ENCODE measurements around the gene USP24. TPM values are rescaled to one million over a fixed set of nuclear protein-coding genes. Genes with fewer than 3 reads are reported as not detected.

USP24 gene
- total RNA-seq, 2 donors from 2014 or later: 29.0 to 36.2 TPM

DNA sequence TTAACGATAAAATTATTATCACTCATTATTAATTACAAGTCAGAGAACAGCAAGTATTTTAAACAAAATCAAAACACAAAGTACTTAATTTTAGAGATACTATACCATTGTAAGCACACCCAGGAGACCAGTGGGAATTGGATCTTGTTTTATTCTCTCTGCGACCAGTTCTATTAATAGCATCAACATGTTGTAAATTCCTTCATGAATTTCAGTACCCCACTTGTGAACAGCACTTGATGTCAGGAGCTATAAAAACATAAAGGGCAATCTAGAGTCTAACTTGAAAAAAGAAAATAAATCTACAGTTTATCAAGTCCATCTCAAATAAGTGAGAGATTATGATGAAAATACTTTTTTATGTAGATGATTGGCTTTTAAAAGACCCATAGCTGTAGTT lies 42.9 kb downstream of the USP24 start:
- peaks cover 0 to 10% of the 10 kb centered on the region in 2 donors for H3K4me1 ChIP-seq
- DNase-seq (ENCODE audit: low spot score): no peak
- TF ChIP-seq, protein P1, sequence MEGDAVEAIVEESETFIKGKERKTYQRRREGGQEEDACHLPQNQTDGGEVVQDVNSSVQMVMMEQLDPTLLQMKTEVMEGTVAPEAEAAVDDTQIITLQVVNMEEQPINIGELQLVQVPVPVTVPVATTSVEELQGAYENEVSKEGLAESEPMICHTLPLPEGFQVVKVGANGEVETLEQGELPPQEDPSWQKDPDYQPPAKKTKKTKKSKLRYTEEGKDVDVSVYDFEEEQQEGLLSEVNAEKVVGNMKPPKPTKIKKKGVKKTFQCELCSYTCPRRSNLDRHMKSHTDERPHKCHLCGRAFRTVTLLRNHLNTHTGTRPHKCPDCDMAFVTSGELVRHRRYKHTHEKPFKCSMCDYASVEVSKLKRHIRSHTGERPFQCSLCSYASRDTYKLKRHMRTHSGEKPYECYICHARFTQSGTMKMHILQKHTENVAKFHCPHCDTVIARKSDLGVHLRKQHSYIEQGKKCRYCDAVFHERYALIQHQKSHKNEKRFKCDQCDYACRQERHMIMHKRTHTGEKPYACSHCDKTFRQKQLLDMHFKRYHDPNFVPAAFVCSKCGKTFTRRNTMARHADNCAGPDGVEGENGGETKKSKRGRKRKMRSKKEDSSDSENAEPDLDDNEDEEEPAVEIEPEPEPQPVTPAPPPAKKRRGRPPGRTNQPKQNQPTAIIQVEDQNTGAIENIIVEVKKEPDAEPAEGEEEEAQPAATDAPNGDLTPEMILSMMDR (IDR thresholded peaks at IDR 0.05): no peak
- H3K36me3 ChIP-seq: peaks cover 15% of the 10 kb centered on the region
- H3K27ac ChIP-seq: peak overlapping the region in 1 of 2 donors; percentile 11
- no peaks in the 10 kb centered on the region for H3K9me3 ChIP-seq
- no peak overlapping the region for H3K4me3 ChIP-seq
- H3K27me3 ChIP-seq: no peaks in the 10 kb centered on the region

DNA sequence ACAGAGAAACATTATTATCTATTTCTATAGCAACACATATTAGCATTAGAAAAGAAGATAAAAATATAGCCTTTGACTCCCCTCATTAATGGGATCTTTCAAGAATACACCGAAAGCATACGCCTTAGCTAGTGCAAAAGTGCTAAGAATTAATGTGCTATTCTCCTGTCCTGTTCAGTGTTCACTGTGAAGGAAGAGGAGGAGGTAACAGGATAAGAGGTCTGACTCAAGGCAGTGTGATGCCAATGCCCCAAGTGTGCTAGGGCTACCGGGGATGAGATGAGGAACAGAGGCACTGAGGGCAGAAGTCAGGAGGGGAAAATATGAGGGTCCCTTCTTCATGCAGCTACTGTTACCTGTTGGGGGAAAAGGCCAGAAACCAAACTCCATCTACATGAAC lies 43.5 kb downstream of the USP24 start:
- TF ChIP-seq, protein P1 (IDR thresholded peaks at IDR 0.05): no peak
- Histone ChIP-seq H3K4me3 (no peak overlapping the region), H3K4me1 (peaks cover 0 to 10% of the 10 kb centered on the region in 2 donors), H3K27ac (peak overlapping the region in 1 of 2 donors; percentile 11), H3K36me3 (peaks cover 15% of the 10 kb centered on the region), H3K27me3 (no peaks in the 10 kb centered on the region), H3K9me3 (no peaks in the 10 kb centered on the region)
- DNase-seq (ENCODE audit: low spot score): no peak

DNA sequence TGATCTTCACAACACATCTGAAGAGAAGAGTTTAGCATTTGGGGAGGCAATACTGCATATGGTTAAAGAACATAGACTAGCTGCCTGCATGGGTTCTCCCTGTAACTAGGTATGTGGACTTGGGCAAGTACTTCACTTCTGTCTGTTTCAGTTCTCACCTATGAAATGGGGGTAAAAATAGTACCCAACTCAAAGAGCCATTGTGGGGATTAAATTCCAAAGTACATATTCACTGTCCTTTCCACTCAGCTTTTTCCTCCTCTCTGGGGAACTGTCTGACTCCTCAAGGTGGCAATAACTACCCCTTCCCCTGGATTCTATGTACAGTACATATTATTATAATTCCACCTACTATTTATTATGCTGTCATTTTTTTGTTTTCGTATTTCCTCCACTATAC lies 44.7 kb downstream of the USP24 start:
- Histone ChIP-seq H3K36me3 (peaks cover 15% of the 10 kb centered on the region), H3K27ac (no peak overlapping the region), H3K27me3 (no peaks in the 10 kb centered on the region), H3K4me3 (no peak overlapping the region), H3K4me1 (peaks cover 0 to 10% of the 10 kb centered on the region in 2 donors), H3K9me3 (no peaks in the 10 kb centered on the region)
- TF ChIP-seq, protein P1 (IDR thresholded peaks at IDR 0.05): no peak
- no peak for DNase-seq (ENCODE audit: low spot score)

DNA sequence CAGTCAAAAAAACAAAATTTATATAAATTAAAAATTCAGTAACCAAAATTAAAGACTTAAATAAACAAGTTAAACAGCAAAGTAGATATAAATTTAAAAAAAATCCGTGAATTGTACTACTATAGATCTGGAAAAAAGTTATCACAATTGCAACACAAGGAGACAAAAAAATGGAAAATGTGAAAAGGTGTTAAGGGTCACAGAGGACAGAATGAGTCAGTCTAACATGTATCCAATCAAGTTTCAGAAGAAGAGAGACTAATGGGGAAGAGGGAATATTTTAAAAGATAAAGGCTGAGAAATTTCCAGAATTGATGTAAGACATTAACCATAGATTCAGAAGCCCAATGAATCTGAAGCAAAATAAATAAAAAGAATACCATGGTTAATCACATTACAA lies 46.0 kb downstream of the USP24 start:
- TF ChIP-seq, protein P1 (IDR thresholded peaks at IDR 0.05): no peak
- no peaks in the 10 kb centered on the region for H3K9me3 ChIP-seq
- H3K27ac ChIP-seq: no peak overlapping the region
- H3K4me1 ChIP-seq: peaks cover 0 to 10% of the 10 kb centered on the region in 2 donors
- no peak for DNase-seq (ENCODE audit: low spot score)
- H3K4me3 ChIP-seq: no peak overlapping the region
- peaks cover 27% of the 10 kb centered on the region for H3K36me3 ChIP-seq
- no peaks in the 10 kb centered on the region for H3K27me3 ChIP-seq

DNA sequence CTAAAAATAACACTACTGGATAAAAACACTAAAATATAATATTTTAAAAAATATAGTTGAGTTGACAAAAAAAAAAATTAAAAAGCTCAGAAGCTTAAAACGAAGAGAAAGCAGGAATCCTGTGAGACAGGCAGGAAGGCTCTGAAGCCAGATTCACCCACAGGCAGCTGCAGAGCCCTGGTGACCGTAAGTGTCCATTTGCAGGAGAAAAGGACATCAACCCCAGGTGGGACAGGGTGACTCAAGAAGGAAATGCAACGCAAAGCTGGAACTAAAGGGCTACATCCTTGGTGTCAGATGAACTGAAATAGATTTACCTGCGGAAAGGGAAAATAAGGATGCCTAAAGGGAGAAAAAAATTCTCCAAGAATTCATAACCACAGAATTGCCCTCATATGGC lies 46.8 kb downstream of the USP24 start:
- TF ChIP-seq, protein P1 (IDR thresholded peaks at IDR 0.05): no peak
- peaks cover 33% of the 10 kb centered on the region for H3K36me3 ChIP-seq

DNA sequence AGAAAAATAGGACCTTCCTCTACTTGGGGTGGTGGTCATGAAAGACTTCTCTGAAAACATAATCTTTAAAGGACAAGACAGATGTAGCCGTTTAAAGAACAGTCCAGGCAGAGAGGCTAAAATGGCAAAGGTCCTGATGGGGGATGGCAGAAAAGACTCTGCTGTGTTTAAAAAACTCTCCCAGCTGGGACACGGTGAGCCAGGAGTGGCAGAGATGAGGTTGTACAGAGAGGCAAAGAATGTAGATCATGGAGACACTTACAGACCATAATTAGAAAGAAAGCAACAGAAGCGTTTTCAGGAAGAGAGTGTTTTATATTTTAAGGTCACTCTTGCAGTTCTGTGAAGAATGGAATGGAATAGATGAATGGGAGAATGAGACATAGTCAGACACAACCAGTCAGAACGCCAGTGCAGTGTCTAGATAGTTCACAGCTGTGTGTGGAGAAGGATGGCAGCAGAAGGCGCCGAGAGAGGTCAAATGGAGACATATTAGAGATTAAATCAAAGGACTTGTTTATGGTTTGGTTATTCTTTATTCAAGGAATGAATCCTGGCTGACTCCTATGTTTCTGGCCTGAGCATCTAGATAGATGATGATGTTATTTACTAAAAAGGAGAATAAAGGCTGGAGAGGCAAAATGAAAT lies 47.8 kb downstream of the USP24 start:
- Histone ChIP-seq H3K4me1 (peaks cover 0 to 9% of the 10 kb centered on the region in 2 donors), H3K9me3 (no peaks in the 10 kb centered on the region), H3K4me3 (no peak overlapping the region), H3K27ac (no peak overlapping the region), H3K36me3 (peaks cover 33% of the 10 kb centered on the region), H3K27me3 (no peaks in the 10 kb centered on the region)
- DNase-seq (ENCODE audit: low spot score): no peak
- TF ChIP-seq, protein P1 (IDR thresholded peaks at IDR 0.05): no peak

More for the DNA sequence above, 46.8 kb downstream of the USP24 start:
- H3K27ac ChIP-seq: no peak overlapping the region
- no peak overlapping the region for H3K4me3 ChIP-seq
- peaks cover 0 to 10% of the 10 kb centered on the region in 2 donors for H3K4me1 ChIP-seq
- no peak for DNase-seq (ENCODE audit: low spot score)
- H3K9me3 ChIP-seq: no peaks in the 10 kb centered on the region
- H3K27me3 ChIP-seq: no peaks in the 10 kb centered on the region

Data from right atrium auricular region (tissue), 2 donors.